ENCODE data around the gene KLF13. TPM values are rescaled to one million over a fixed set of nuclear protein-coding genes. Genes with fewer than 3 reads are reported as not detected.

KLF13 gene
- total RNA-seq, 2 donors from 2014 or later, result 68.9 to 92.3 TPM

DNA sequence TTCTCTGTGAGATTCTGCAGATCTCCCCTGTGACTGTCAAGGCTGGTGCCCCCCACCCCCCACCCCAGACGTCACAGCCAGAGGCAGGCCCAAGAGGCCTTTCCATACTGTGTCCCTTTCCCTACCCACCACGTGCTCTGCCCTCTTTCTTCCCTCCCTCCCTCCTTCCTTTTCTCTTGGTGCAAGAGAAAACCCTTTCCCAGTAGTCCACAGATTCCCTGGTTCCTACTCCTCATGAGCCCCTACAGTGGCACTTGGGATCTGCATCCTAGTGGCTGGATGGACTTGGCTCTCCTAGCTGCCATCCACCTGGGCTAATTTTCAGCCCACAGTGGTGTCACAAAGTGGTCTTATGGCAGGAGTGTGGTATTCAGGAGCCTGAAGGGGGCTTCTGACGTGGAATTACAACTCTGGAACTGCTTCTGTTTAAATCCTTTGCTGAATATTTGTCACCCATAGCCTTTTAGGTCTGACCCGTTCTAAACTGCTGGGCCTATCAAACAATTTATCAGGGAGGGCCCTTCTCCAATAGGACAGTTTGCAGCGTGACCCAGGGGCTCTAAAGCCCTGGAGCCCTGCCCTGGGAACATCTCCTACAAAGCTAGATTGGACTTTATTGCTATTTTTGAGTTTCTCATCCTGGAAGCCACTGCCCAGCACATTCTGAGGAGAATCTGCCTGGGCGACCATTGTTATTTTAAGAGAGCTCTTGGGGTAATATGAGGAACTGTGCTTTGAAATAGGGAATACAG is 35.3 kb downstream of the KLF13 start:
- no peak for DNase-seq
- Histone ChIP-seq H3K36me3 (no peaks in the 10 kb centered on the region), H3K27me3 (no peaks in the 10 kb centered on the region), H3K4me3 (no peak overlapping the region), H3K9ac (ENCODE audit: low read depth in 2 of 2, low read length in 2 of 2) (peak overlapping the region; percentile 15 to 90), H3K4me1 (peaks cover 64% of the 10 kb centered on the region), H3K9me3 (no peaks in the 10 kb centered on the region), H3K27ac (peak overlapping the region; percentile 94)
- TF ChIP-seq, protein P1, sequence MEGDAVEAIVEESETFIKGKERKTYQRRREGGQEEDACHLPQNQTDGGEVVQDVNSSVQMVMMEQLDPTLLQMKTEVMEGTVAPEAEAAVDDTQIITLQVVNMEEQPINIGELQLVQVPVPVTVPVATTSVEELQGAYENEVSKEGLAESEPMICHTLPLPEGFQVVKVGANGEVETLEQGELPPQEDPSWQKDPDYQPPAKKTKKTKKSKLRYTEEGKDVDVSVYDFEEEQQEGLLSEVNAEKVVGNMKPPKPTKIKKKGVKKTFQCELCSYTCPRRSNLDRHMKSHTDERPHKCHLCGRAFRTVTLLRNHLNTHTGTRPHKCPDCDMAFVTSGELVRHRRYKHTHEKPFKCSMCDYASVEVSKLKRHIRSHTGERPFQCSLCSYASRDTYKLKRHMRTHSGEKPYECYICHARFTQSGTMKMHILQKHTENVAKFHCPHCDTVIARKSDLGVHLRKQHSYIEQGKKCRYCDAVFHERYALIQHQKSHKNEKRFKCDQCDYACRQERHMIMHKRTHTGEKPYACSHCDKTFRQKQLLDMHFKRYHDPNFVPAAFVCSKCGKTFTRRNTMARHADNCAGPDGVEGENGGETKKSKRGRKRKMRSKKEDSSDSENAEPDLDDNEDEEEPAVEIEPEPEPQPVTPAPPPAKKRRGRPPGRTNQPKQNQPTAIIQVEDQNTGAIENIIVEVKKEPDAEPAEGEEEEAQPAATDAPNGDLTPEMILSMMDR (IDR thresholded peaks at IDR 0.05), result no peak
- intact Hi-C loops (cut with DNase I), result loop anchor here (10.0 kb wide), 1 partner anchor 147 kb away; no protein-coding TSS in a partner anchor

DNA sequence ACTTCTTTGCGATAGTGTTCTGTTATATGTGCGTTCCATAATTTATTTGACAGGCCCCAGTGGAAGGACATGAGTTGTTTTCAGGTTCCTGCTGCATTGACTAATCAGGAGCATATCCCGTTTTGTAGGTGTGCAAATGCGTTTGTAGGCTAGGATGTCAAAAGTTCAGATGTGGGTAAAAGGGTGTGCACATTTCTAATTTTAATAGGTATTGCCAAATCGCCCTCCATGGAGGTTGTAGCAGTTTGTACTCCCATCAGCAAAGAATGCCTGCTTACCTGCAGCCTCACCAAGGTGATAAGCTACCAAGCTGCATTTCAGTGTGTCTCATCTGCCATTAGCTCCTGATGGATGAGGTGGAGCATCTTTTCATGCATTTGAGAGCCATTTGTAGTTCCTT is 36.3 kb downstream of the KLF13 start:
- no peaks in the 10 kb centered on the region for H3K27me3 ChIP-seq
- DNase-seq, result no peak
- intact Hi-C loops (cut with DNase I), result loop anchor here (10.0 kb wide), 1 partner anchor 148 kb away; no protein-coding TSS in a partner anchor
- H3K36me3 ChIP-seq, result no peaks in the 10 kb centered on the region
- H3K9ac ChIP-seq (ENCODE audit: low read depth in 2 of 2, low read length in 2 of 2), result no peak overlapping the region
- H3K27ac ChIP-seq, result peak overlapping the region; percentile 94
- H3K4me1 ChIP-seq, result peaks cover 64% of the 10 kb centered on the region
- H3K4me3 ChIP-seq, result no peak overlapping the region
- TF ChIP-seq, protein P1 (IDR thresholded peaks at IDR 0.05), result no peak
- H3K9me3 ChIP-seq, result no peaks in the 10 kb centered on the region

DNA sequence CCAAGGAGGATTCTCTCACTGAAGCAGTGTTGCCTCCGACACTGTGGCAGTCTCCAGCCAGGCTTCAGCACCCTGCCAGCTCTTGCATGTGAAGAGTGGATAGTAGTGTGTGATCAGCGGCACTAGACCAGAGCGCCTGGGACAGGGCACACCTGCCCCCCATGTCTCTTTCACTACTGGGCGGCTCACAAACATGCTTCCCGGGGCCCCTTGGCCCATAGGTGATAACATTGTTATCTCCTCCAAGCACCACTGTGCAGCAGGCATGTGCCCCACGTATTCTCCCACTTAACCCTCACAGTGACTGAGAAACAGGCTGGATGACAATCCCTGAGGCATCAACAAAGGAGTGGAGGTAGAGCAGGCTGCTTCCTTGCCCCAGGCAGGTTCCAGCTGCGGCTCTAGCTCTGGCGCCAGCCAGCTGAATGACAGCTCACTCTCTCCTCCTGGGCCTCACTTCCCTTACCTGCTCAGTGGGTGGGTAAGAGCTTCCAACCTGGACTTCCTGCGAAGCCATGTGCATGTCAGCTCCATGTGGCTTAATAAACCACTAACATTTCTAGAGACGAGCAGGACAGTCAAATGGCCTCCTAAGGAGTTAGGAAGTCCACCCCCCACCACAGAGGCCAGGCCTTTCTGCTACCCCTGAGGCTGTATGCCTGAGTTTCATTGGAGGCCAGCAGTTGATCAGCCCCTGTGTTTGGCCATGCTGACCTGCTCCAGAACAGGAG is 37.8 kb downstream of the KLF13 start:
- TF ChIP-seq, protein P1 (IDR thresholded peaks at IDR 0.05), result no peak
- no peak for DNase-seq
- H3K27ac ChIP-seq, result peak overlapping the region; percentile 94
- no peaks in the 10 kb centered on the region for H3K36me3 ChIP-seq
- H3K27me3 ChIP-seq, result no peaks in the 10 kb centered on the region
- peaks cover 55% of the 10 kb centered on the region for H3K4me1 ChIP-seq
- H3K9ac ChIP-seq (ENCODE audit: low read depth in 2 of 2, low read length in 2 of 2), result peak overlapping the region; percentile 64 to 73
- no peaks in the 10 kb centered on the region for H3K9me3 ChIP-seq
- H3K4me3 ChIP-seq, result no peak overlapping the region
- intact Hi-C loops (cut with DNase I), result loop anchor here (10.0 kb wide), 1 partner anchor 150 kb away; no protein-coding TSS in a partner anchor

DNA sequence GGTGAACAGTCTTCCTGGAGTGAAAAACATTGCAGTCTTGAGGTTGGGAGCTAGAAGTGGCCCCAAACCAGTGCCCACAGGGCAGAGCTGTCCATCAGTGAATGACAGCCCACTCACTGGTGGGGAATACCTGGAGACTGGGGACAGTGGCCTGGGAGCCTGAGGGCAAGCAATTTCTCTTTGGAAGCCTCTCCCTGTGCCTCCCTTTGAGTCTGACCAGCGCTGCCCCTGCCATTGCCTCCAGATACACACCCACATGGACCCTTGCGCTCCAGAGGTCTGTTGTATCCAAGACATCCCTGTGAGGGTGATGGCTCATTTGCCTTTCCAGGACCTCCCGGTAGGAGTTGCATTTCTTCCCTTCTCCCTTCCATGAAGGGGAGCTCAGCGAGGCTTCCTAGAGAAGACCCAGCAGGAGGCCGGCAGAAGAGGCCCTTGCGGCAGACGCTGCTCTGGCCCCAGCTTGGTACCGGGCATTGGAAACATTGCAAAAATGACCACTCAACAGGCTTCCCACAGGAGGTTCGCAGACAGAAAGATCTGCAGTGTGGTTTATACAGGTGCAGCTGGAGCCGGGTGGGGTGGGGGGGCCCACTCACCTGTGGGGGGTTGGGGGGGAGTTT is 38.5 kb downstream of the KLF13 start:
- H3K4me3 ChIP-seq, result peak overlapping the region; percentile 12
- intact Hi-C loops (cut with DNase I), result loop anchor here (10.0 kb wide), 1 partner anchor 150 kb away; no protein-coding TSS in a partner anchor
- no peak for DNase-seq

More for the DNA sequence above, 38.5 kb downstream of the KLF13 start:
- Histone ChIP-seq H3K27ac (peak overlapping the region; percentile 60), H3K4me1 (peaks cover 48% of the 10 kb centered on the region), H3K36me3 (no peaks in the 10 kb centered on the region), H3K27me3 (no peaks in the 10 kb centered on the region), H3K9me3 (no peaks in the 10 kb centered on the region), H3K9ac (ENCODE audit: low read depth in 2 of 2, low read length in 2 of 2) (peak overlapping the region; percentile 64 to 73)
- TF ChIP-seq, protein P1 (IDR thresholded peaks at IDR 0.05), result no peak
